GM18499 (cell line): ENCODE measurements around the gene MCIDAS.

Experiments used
- ATAC-seq: cut with Tn5 transposase; IDR thresholded peaks from one replicate; pipeline ENCODE4 v1.9.1; 2021; ENCODE audit warnings: moderate number of reproducible peaks; ENCODE audit not compliant: insufficient read depth, unreplicated experiment

The MCIDAS gene

GRCh38 chr5:55171471-55171870, 55.6 kb downstream of the MCIDAS start:
- no peak for ATAC-seq
